ENCODE results near the gene AKAP6. TPM values are rescaled to one million over a fixed set of nuclear protein-coding genes. Genes with fewer than 3 reads are reported as not detected.

The AKAP6 gene
- total and polyA plus RNA-seq, 12 donors = 0.71 to 24.7 (median 8.1) TPM

GRCh38 chr14:32683679-32684078 lies 354.6 kb downstream of the AKAP6 start:
- 78 to 90% (median 82%) methylated on average over 1 of the region's 1 CpG for WGBS, 4 donors
- no peak for DNase-seq

GRCh38 chr14:32688941-32689340 lies 359.8 kb downstream of the AKAP6 start:
- H3K4me1 ChIP-seq (replicated peaks in 1 of 2) = peaks cover 0 to 11% of the 10 kb centered on the region in 2 donors
- DNase-seq = no peak
- TF ChIP-seq POLR2A (IDR thresholded peaks at IDR 0.05) = no peak
- TF ChIP-seq CTCF (IDR thresholded peaks at IDR 0.05) = no peak
- no peak overlapping the region for H3K27ac ChIP-seq
- no peaks in the 10 kb centered on the region for H3K36me3 ChIP-seq (replicated peaks in 1 of 2)
- H3K9me3 ChIP-seq (replicated peaks in 1 of 3) = no peaks in the 10 kb centered on the region
- WGBS, 4 donors = 71 to 76% (median 75%) methylated on average over 2 of the region's 2 CpGs
- H3K27me3 ChIP-seq = no peaks in the 10 kb centered on the region
- intact Hi-C loops (cut with DNase I) = no loop called here
- no peak overlapping the region for H3K4me3 ChIP-seq

More at GRCh38 chr14:32683679-32684078, 354.6 kb downstream of the AKAP6 start:
- Histone ChIP-seq H3K9me3 (replicated peaks in 1 of 3) (no peaks in the 10 kb centered on the region), H3K27me3 (no peaks in the 10 kb centered on the region), H3K36me3 (replicated peaks in 1 of 2) (no peaks in the 10 kb centered on the region), H3K4me1 (replicated peaks in 1 of 2) (no peaks in the 10 kb centered on the region), H3K4me3 (no peak overlapping the region), H3K27ac (no peak overlapping the region)
- intact Hi-C loops (cut with DNase I) = no loop called here
- no peak for TF ChIP-seq POLR2A (IDR thresholded peaks at IDR 0.05)
- TF ChIP-seq CTCF (IDR thresholded peaks at IDR 0.05) = no peak

GRCh38 chr14:32692441-32692840 lies 363.3 kb downstream of the AKAP6 start:
- Histone ChIP-seq H3K4me3 (no peak overlapping the region), H3K9me3 (replicated peaks in 1 of 3) (no peaks in the 10 kb centered on the region), H3K27me3 (no peaks in the 10 kb centered on the region), H3K4me1 (replicated peaks in 1 of 2) (peaks cover 0 to 11% of the 10 kb centered on the region in 2 donors), H3K36me3 (replicated peaks in 1 of 2) (no peaks in the 10 kb centered on the region), H3K27ac (no peak overlapping the region)
- WGBS, 4 donors = 43 to 64% (median 48%) methylated on average over 2 of the region's 2 CpGs
- intact Hi-C loops (cut with DNase I) = no loop called here
- peak in 1 of 7 donors; percentile 12 for DNase-seq
- TF ChIP-seq POLR2A (IDR thresholded peaks at IDR 0.05) = no peak
- no peak for TF ChIP-seq CTCF (IDR thresholded peaks at IDR 0.05)

GRCh38 chr14:32693114-32693513 lies 364.0 kb downstream of the AKAP6 start:
- Histone ChIP-seq H3K4me3 (no peak overlapping the region), H3K9me3 (replicated peaks in 1 of 3) (no peaks in the 10 kb centered on the region), H3K36me3 (replicated peaks in 1 of 2) (no peaks in the 10 kb centered on the region), H3K27me3 (no peaks in the 10 kb centered on the region), H3K27ac (no peak overlapping the region), H3K4me1 (replicated peaks in 1 of 2) (peaks cover 0 to 11% of the 10 kb centered on the region in 2 donors)
- peak in 1 of 7 donors; percentile 14 for DNase-seq
- intact Hi-C loops (cut with DNase I) = no loop called here
- 57 to 75% (median 65%) methylated on average over 3 of the region's 3 CpGs for WGBS, 4 donors
- TF ChIP-seq CTCF (IDR thresholded peaks at IDR 0.05) (no peak), POLR2A (IDR thresholded peaks at IDR 0.05) (no peak)

Measured in adrenal gland (tissue), 12 donors.